Lower leg skin (tissue), 4 donors: Measurements from ENCODE around the gene APOBEC3G. TPM values are rescaled to one million over a fixed set of nuclear protein-coding genes. Genes with fewer than 3 reads are reported as not detected.
"Not testable (repeated sequence)": the region's sequence is repeated elsewhere in the genome, so short reads cannot be mapped to it uniquely, and the experiment has no call there.

ENCODE experiments used
- DNase-seq, 2 donors: peaks; one replicate each; pipeline ENCODE4 v3.0.0-alpha.2; 2019; ENCODE audit warnings: low spot score in 2 of 2
- H3K4me3 ChIP-seq: fragments of 200-600 bp; sonication (generic); 2 replicates; pipeline ENCODE4 v1.5.1; 2017; ENCODE audit warnings: mild to moderate bottlenecking, low read depth; ENCODE audit not compliant: poor library complexity, severe bottlenecking
- POLR2A ChIP-seq, 2 donors: fragments of 450-650 bp; IDR thresholded peaks; one replicate each; pipeline ENCODE4 v1.6.1; 2016 to 2017; ENCODE audit warnings: antibody characterized with exemption in 2 of 2, mild to moderate bottlenecking in 1 of 2, moderate library complexity in 1 of 2
- WGBS, 2 donors: methylation state at CpG; one replicate each; pipeline ENCODE4 v1.1.5; 2018; 5-methylcytosine and 5-hydroxymethylcytosine counted together
- intact Hi-C: fragments of 100-400 bp; cut with DNase I; formaldehyde crosslinking; loops from one replicate; pipeline ENCODE4 v1.15.0; 2023; ENCODE audit warnings: low total_unique reads
- total RNA-seq, 4 donors: library from RNA; depleted of rRNA; stranded (reverse); fragments of >200 nt; gene quantifications; one replicate each; pipeline ENCODE4 v1.1.0, GENCODE V29; 2016
- TF ChIP-seq, protein P1 (sequence below), 3 donors: fragments of 450-650 bp; IDR thresholded peaks; one replicate each; pipeline ENCODE4 v1.5.1; 2016; ENCODE audit warnings: antibody characterized with exemption in 3 of 3, mild to moderate bottlenecking in 3 of 3, moderate library complexity in 2 of 3

APOBEC3G gene
- total RNA-seq, 4 donors from 2014 or later: 1.1 to 3.9 (median 1.9) TPM

DNA sequence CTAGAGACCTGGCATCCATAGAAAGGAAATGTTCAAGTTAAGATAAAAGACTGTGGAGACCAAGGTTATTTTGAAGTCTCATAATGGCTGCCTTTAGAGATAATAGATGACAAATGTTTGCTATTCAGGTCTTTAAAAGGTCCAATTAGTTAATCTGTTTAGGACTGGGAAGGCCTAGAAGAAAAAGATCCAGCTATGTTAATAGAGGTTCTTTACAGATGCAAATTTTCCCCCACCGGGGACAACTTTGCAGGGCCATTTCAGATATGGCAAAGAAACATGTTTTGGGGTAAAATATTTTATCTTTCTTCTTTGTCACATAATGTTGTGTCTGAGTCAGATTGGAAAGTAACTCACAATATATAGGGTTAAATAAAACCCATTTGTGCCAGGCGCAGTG, 3.1 kb upstream of the APOBEC3G start:
- TF ChIP-seq, protein P1, sequence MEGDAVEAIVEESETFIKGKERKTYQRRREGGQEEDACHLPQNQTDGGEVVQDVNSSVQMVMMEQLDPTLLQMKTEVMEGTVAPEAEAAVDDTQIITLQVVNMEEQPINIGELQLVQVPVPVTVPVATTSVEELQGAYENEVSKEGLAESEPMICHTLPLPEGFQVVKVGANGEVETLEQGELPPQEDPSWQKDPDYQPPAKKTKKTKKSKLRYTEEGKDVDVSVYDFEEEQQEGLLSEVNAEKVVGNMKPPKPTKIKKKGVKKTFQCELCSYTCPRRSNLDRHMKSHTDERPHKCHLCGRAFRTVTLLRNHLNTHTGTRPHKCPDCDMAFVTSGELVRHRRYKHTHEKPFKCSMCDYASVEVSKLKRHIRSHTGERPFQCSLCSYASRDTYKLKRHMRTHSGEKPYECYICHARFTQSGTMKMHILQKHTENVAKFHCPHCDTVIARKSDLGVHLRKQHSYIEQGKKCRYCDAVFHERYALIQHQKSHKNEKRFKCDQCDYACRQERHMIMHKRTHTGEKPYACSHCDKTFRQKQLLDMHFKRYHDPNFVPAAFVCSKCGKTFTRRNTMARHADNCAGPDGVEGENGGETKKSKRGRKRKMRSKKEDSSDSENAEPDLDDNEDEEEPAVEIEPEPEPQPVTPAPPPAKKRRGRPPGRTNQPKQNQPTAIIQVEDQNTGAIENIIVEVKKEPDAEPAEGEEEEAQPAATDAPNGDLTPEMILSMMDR (IDR thresholded peaks at IDR 0.05): no peak
- no peak for TF ChIP-seq POLR2A (IDR thresholded peaks at IDR 0.05)
- no peak overlapping the region for H3K4me3 ChIP-seq
- DNase-seq: no peak
- intact Hi-C loops: no loop called here
- WGBS, 2 donors: 43 to 48% methylated on average over 2 of the region's 2 CpGs

DNA sequence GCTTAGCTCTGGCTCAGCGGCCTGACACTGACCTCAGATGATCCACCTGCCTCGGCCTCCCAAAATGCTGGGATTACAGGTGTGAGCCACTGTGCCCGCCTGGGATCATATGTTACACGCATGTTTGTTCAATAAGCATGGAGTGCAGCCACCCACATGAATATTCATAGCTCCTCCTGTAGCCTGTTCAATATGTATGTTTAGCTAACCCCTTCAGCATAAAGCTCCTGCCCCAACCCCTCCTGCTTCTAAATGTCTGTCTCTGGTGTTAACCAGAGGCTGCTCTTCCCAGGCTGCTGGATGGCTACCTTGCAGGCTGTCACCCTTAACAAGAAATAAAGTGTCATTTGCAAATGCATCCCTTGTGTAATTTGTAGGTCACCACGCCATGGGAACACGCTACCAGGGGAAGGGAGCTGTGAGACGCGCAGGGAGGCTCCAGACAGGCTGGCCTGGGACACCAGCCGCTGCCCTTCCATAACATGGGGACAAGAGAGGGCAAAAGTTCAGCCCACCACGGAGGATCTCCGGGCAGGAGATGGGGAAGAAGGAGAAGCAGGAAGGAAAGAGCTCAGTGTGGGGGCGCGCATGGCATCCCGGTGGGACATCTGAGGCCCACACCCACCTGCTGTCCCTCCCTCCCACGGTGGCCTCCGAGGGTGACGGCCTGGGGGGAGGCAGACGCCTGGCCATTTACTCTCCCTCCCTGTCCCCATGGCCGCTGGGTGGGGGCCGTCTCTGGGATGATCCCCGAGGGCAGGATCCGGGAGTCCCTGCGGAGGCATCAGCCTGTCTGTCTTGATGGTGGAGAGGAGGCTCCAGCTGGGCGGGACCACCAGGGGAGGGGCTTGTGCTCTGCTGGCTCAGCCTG, 685 bp upstream of the APOBEC3G start:
- 34 to 42% methylated on average over 15 to 21 of the region's 24 CpGs for WGBS, 2 donors
- not testable (repeated sequence) for H3K4me3 ChIP-seq

DNA sequence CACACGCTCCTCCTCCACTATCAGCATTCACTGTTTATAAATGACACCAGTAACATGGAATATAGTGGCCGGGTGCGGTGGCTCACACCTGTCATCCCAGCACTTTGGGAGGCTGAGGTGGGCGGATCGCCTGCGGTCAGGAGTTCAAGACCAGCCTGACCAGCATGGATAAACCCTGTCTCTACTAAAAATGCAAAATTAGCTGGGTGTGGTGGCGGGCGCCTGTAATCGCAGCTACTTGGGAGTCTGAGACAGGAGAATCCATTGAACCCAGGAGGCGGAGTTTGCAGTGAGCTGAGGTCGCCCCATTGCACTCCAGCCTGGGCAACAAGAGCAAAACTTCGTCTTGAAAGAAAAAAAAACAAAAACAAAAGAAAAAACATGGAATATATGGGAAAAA, 837 bp downstream of the APOBEC3G start:
- intact Hi-C loops: not testable (repeated sequence)
- WGBS, 2 donors: 90 to 93% methylated on average over 12 of the region's 12 CpGs

More for the DNA sequence above, 685 bp upstream of the APOBEC3G start:
- DNase-seq, intact Hi-C loops: not testable (repeated sequence)

DNA sequence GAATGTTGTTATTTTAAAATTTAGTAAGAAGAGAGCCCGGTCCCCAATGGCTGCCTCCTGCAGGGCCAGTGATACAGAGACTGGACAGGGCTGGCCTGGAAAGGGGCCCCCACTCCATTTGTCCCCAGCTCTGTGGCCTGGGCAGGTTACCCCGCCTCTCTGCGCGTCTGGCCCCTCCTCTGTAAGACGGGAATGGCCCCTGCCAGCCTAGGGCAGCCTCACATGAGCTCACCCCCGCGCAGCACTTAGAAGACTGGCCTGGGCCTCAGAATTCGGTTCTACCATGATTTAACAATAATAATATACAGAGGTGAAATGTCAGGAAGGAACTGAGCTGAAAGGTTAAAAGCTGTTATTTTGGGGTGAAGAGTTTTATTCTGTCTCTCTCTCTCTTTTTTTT, 1.3 kb downstream of the APOBEC3G start:
- intact Hi-C loops: no loop called here
- TF ChIP-seq POLR2A (IDR thresholded peaks at IDR 0.05): no peak
- TF ChIP-seq, protein P1 (IDR thresholded peaks at IDR 0.05): no peak
- 87 to 98% methylated on average over 8 of the region's 8 CpGs for WGBS, 2 donors
- DNase-seq: no peak
- no peak overlapping the region for H3K4me3 ChIP-seq

More for the DNA sequence above, 837 bp downstream of the APOBEC3G start:
- not testable (repeated sequence) for H3K4me3 ChIP-seq, DNase-seq

DNA sequence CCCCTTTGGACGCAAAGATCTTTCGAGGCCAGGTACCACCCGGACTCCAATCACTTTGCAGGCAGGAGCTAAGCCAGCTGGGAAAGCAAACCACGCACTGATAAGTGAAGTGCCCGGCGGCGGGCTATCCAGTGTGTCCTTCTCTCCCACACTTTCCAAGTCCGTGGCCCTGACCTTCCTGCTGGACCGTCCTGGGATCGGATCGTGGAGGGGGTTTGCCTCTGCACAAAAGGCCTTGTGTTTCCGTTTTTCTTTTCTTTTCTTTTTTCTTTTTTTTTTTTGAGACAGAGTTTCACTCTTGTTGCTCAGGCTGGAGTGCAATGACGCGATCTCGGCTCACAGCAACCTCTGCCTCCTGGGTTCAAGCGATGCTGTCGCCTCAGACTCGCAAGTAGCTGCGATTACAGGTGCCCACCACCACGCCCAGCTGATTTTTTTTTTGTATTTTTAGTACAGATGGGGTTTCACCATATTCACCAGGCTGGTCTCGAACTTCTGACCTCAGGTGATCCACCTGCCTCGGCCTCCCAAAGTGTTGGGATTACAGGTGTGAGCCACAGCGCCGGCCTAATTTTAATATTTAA, 2.1 kb downstream of the APOBEC3G start:
- intact Hi-C loops, H3K4me3 ChIP-seq, DNase-seq: not testable (repeated sequence)
- WGBS, 2 donors: 94 to 95% methylated on average over 24 of the region's 24 CpGs

DNA sequence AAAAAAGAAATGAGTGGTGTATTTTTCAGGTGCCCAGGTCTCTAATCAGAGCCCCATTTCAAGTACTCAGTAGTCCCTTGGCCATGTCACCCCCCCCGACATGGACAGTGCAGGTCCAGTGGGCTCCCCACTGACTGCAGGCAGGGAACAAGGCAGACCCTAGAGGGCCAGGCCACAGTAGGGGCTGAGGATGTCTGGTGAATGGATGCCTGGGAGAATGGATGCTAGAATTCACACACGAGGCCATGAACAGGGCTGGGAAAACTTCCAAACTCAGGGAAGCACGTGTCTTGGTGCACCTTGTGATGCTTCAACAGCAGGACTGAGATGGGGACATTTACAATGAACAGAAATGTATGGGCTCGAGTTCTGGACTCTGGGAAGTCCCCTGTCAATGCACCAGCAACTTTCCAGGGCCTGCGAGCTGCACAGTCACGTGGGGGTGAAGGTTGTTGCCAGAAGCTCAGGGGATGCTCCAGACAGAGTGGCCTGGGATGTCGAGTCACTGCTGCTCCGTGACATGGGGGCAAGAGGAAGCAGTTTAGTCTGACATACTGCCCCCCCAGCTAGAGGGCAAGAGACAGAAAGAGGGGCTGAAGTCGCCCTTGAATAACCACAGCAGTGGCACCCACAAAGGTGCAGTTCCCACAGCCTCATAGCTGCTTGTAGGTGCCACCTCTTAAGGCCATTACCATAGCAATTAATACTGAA, 3.1 kb downstream of the APOBEC3G start:
- intact Hi-C loops: no loop called here
- no peak for DNase-seq
- 70 to 84% methylated on average over 9 of the region's 9 CpGs for WGBS, 2 donors
- H3K4me3 ChIP-seq: no peak overlapping the region
- TF ChIP-seq, protein P1 (IDR thresholded peaks at IDR 0.05): no peak
- TF ChIP-seq POLR2A (IDR thresholded peaks at IDR 0.05): no peak

DNA sequence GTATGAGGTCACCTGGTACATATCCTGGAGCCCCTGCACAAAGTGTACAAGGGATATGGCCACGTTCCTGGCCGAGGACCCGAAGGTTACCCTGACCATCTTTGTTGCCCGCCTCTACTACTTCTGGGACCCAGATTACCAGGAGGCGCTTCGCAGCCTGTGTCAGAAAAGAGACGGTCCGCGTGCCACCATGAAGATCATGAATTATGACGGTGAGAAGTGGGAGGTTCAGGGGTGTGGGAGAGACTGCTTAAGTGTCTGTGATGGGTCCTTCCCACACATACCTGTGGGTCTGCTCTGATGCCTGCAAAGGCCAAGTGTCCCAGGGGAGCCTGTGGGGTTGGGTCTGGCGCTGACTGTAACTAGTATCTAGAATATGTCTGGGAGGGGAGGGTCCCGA, 3.9 kb downstream of the APOBEC3G start:
- TF ChIP-seq, protein P1 (IDR thresholded peaks at IDR 0.05): no peak
- TF ChIP-seq POLR2A (IDR thresholded peaks at IDR 0.05): no peak
- intact Hi-C loops: no loop called here
- H3K4me3 ChIP-seq: no peak overlapping the region
- 93 to 94% methylated on average over 12 of the region's 12 CpGs for WGBS, 2 donors
- DNase-seq: no peak
